ENCODE results near the gene ALOX5.

ALOX5 gene

DNA sequence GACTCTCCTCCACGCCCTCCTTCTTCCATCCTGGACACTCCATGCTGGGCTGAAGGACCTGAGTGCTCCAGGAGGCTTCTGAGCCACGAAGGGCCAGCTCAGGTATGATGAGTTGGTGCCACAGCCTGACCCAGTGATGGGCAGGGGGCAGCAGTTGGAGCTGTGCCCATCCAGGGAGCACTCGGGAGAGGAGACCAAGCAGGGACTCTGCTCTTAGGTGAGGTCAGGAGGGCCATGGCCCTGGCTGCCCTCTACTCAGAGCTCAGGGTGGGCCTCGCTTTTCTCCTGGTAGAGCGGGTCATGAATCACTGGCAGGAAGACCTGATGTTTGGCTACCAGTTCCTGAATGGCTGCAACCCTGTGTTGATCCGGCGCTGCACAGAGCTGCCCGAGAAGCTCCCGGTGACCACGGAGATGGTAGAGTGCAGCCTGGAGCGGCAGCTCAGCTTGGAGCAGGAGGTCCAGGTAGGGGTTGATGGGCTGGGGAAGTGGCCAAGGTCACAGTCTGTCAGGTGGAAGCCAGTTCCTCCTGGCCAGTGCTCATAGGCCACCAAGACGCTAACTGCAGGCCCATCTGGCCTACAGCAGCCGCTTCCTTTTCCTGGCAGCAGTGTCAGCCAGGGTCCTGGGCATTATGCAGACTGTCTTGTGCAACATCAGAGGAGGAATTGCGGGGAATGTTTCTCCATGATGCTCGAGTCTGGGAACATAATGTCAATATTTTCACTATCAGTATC is 50.8 kb downstream of the ALOX5 start:
- no peak for DNase-seq (ENCODE audit: low read depth)

DNA sequence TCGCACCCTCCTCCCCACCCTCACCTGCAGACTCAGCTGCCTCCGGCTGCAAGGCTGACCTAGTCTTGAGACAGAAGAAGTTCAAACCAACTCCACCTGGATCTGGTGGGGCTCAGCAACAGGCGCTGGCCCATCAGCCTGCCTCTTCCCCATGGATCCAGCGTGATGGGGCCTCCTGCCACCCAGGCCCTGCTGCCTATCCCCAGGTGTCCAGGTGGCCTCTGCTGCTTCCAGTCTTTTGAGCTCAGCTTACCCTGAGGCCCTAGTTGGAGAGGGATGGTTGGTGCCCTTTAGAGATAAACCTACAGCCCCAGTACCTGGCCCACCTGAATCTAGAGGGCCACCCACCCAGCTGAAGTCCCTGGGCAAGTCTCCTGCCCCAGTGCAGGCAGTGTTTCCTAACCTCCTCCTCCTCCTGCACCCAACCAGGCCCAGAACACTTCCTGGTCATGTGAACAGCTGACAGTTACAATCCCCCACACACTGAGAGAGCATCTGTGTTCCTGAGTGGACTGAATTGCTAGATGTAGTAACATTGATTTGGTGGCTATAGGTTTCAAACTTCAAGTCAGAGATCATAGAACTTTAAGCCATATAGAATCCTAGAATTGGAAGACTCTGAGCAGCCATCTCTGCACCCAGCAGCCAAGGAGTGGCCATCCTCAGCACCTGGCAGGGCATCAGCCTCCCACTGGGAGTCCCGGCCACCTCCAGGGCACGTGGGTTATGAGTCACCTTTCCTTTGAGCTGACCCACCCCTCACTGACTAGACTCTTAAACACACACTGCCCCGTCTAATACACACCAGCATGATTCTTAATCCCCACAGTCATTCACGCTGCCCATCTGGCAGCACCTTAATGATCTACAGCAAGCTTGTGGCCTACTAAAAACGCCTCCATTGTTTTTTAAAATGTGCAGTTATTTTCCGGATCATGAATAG is 51.9 kb downstream of the ALOX5 start:
- DNase-seq (ENCODE audit: low read depth), result no peak

DNA sequence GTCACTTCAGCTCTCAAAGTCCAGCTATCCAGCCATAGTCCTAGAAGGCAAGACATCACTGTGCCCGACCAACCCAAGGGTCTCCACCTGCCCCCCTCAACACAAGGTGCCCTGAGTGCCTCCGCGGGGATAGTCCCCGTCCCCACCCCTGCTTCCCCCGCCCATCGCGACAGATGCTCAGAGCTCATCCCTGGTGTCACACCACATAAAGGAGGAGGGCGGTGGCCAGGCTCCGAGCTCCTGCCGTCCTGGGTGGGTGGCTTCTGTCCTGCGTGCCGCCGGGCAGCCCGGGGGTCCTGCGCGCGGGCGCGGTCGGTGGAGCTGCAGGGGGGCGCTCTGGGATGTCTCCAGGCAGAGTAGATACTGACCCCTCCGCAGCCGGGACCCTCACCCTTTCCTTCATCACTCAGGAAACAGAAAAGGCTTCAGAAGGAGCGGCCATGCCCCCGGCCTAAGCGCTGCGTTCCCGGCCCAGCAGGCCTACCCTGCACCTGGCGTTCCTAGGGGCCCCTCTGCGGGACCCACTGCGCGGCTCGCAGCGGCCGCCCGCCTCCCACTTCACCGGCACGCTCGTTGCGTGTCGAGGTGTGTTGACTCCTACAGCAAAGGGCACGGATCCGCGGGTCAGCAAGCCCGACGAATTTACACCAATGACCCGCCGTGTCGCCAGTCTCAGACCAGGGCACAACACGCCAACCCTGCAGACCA is 53.4 kb downstream of the ALOX5 start:
- DNase-seq (ENCODE audit: low read depth), result no peak

DNA sequence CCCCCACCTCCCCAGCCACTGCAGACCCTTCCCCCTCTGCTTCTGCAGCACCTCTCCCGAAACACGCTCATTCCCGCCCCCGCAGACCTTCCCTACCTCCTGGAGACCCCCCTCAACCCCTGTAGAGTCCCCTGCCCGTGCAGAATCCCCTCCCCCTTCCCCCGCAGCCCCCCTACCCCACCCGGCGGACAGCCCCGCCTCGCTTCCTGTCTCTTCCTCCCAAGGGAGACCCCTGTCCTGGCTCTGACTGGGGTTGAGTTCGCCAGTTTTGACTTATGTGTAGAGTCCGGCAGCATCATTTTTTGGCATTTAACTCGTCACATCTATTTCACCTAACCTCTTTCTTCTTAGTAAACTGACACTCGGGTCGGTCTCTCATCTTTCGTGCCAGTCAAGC is 54.0 kb downstream of the ALOX5 start:
- DNase-seq (ENCODE audit: low read depth), result no peak

DNA sequence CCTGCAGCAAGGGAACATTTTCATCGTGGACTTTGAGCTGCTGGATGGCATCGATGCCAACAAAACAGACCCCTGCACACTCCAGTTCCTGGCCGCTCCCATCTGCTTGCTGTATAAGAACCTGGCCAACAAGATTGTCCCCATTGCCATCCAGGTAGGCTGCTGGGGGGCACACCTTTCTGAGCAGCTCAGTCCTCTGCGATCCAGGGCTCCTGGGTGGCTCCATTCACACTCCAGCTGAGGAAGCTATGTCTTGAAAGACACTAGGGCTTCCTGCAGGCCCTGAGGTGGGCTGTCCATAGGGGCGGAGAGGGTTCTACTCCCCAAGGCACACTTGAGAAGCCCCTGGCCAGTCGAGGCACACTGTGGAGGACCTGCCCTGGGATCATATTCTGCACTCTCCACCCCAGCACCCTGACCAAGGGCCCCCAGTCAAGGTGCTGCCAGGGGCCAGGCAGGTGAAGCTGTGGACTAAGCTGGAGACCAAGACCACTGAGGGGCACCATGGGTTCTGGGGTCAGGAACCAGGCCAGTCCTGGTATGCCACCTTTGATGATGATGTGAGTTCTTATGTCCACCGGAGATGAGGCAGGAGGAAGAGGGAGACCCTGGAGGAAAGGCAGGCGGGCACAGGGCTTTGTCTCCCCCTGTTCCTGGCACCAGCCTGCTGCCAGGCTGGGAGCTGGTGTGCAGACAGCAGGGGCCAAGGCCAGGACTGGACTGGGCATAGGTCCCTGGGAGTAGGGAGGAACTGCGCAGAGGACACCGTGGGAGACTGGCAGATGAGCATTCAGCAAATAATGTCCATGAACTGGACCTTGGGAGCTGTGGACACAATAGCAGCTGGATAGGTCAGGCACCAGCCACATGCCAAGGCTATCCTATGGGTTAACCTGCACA is 54.8 kb downstream of the ALOX5 start:
- DNase-seq (ENCODE audit: low read depth), result no peak

DNA sequence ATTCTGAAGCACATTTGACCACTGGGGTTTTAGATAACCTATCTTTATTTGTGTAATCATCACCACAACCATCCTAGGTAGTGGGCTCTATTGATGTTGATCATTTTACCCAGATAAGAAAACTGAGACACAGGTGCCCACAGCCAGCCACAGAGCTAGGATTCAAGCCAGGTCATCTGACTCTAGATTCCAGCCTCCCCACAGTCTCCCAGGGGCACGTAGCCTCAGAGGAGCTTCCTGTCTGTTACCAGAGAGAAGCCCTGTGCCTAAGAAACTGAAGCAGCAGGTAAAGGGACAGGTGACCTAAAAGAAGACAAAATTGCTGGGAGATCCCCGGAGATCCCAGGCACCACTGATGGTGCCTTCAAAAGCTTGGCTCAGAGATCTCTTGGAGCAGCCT is 55.8 kb downstream of the ALOX5 start:
- DNase-seq (ENCODE audit: low read depth), result no peak

DNA sequence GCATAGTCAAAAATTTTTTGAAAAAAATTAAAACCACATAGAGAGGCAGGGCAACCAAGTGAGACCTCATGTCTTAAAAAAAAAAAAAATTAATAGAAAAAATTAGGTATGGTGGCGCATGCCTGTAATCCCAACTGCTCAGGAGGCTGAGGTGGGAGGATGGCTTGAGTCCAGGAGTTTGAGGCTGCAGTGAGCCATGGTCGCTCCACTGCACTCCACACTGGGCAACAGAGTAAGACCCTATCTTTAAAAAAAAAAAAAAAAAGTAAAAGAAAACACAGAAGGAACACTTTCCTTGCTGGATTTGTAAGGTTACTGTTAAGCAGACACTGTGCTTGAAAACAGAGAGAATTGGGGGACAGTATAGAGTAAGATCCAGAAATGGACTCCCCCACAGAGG is 58.1 kb downstream of the ALOX5 start:
- no peak for DNase-seq (ENCODE audit: low read depth)

DNA sequence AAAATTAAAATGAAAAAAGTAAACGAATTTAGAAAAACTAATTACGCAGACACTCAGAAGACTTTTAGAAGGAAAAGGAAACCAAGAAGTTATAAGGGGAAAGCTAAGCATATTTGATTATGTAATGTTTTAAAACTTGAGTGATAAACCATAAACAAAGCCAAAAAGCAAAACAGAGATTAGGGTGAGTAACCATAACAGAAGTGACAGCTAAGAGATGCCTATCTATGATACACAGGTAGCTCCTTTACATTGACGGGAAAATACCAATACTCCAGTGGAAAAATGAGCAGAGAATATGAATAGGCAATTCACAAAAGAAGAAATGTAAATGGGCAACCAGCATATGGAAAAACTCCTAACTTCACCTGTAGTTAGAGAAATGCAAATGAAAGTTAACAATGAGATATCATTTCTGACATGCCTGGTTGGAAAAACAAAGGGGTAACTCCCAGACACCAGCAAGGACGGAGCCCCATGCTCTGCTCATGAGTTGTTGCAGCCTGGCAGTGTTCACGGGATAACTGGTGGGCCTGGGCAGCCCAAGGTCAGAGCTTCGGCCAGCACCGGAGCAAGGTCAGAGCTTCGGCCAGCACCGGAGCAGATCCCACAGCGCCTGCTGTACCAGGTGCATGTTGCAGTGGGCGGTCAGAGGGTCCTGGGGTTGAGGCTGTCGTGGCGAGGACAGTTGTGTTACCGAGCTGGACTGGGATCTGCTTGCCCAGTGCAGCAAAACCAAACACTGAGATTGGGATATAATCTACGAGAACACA is 58.9 kb downstream of the ALOX5 start:
- DNase-seq (ENCODE audit: low read depth), result no peak

DNA sequence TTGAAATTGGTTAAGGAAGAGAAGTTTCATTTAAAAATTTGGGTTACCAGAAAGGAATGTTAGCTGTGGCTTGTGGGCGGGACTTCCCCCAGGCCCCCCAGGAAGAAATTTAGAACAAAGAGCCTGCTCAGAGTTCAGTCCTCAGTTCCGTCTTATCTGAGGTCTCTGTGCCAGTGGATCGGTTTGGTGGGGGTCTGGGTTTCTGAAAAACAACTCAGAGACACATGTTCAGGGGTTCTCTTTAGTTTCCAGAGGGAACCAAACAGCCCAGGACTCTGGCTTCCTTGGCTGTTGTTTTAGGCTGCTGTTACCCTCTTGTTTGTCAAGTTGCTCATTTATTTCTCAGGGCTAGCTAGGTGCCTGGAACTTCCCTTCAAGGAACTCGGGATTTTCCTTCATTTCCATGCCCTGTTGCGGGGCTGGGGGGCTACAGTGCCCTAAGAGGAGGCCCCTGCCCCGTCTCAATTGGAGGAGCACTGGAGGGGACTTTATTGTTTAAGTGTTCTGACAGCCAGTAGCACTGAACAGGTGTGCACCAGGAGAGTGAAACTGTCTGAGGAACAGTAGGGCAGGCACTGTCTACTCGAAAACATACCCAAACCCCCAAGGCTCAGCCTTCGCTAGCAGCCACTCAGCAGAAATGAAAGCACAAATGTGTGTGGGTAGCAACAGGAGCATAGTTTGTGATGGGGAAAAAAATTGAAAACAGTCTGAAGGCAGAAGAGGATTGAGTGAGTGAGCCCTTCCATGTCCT is 59.9 kb downstream of the ALOX5 start:
- DNase-seq (ENCODE audit: low read depth), result no peak

DNA sequence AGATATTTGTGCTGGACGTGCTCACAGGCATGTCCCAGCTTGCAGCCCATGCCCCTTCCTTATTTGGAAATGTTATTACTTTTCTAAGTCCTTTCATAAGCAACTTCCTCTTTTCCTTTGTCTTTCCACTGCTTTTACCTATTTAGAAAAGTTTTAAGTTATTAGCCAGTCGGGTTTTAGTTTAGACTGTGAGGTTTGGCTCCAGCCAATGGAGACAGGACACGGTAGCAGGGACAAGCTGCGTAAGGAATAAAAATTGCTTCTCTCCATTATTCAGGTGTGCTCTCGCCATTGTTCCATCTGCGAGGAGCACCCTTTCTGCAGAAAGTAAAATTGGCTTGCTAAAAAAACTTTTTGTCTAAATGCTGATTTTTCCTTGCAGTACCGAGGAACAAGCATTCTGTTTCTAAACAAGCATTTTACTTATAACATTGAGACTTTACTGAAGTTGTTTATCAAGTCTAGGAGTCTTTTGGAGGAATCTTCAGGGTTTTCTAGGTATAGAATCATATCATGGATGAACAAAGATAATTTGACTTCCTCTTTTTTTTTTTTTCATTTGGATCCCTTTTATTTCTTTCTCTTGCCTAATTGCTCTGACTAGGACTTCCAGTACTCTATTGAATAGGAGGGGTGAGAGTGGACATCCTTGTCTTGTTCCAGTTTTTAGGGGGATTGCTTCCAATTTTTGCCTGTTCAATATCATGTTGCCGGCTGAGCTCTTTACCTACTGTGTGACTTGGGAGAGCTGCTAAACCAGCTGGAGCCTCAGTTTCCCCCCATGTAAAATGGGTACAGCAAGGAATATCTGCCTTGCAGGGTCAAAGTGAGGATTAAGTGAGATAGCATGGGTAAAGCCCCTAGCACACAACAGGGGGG is 63.8 kb downstream of the ALOX5 start:
- DNase-seq (ENCODE audit: low read depth), result no peak

- no peak for DNase-seq (ENCODE audit: low read depth)
Measured at GRCh38 chr10:45438466-45439090, 64.6 kb downstream of the ALOX5 start.

- DNase-seq (ENCODE audit: low read depth), result no peak
Measured at GRCh38 chr10:45439365-45439764, 65.3 kb downstream of the ALOX5 start.

DNA sequence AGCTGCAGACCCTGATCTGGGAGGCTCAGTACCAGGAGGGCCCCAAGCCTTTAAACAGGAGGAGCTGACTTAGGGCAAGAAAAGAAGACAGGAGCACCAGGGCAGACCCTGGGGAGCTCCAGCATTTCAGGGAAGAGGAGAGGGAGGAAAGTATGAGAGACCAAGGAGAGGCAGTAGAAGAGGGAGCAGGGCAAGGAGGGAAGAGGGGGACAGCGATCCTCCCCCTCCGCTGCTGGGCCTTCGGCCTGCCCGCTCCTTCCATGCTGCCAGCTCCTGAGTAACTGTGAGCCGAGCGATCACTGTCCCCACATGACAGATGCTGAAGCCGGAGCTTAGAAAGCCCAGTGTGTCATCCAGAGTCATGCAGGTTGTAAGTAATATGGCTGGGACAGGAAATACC is 65.9 kb downstream of the ALOX5 start:
- no peak for DNase-seq (ENCODE audit: low read depth)

- no peak for DNase-seq (ENCODE audit: low read depth)
Measured at GRCh38 chr10:45440511-45441062, 66.6 kb downstream of the ALOX5 start.

- no peak for DNase-seq (ENCODE audit: low read depth)
Measured at GRCh38 chr10:45441239-45442190, 67.5 kb downstream of the ALOX5 start.

DNA sequence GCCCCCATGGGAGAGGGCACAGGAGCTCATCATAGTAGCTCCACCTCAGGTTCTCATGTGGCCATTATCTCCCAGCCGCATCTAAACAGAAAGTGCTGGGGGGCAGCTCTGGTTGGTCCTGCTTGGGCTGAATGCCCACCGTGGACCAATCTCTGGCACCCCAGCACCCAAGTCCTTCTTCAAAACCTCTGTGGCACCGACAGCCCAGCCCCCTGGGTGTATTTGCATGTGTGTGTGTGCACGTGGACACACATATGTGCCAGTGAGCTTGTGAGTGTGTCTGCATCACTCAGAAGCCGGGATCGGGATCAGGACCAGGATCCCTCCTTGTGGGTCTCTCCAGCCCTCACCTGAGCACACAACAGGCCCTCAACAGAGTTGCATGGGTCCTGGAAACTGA is 68.2 kb downstream of the ALOX5 start:
- DNase-seq (ENCODE audit: low read depth), result no peak

DNA sequence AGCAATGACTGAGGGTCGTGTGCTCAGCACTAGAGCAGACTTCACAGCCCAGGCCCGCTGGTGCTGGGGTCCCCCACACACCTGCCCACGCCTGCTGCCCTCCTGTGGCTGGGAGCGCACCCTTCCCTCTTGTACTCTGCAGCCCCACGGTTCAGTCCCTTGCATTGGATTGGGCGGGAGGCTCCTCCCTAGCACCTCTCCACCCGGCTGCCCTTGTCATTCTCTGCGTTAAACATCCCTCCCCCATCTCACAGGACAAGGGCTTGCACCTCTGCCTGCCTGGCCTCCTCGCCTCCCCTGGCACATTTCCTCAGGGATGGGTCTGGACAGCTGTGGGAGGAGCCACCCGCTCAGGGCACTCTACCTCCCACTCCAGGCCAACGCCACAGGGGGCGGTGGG is 68.6 kb downstream of the ALOX5 start:
- DNase-seq (ENCODE audit: low read depth), result no peak
